NK-92 treated with Interleukin-12 subunit alpha and Interleukin-12 subunit beta, amount 100 ng/mL, for 24 hours (cell line): ENCODE measurements around the gene CDH4.
"Not testable (repeated sequence)": the region's sequence is repeated elsewhere in the genome, so short reads cannot be mapped to it uniquely, and the experiment has no call there.

Experiments used
- DNase-seq: peaks from one replicate; lab custom pipeline; 2025; lab: John Stamatoyannopoulos, UW

The CDH4 gene

DNA sequence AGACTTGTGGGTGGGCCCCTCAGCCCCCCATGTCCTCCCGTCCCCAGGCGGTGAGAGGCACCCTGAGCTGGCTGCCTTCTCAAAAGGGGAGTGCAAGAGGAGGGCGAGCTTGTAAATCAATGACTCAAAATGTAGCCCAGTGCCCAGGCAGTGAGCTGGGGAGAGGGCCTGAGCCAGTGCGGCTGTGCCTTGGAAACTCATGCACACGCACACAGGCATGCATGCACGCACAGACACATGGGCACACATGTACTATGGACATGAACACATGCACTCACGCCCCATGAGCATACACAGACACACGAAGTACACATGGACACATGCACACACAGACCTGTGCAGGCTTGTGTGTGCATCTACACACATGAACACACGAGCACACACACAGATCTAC is 680.1 kb downstream of the CDH4 start:
- DNase-seq = no peak

DNA sequence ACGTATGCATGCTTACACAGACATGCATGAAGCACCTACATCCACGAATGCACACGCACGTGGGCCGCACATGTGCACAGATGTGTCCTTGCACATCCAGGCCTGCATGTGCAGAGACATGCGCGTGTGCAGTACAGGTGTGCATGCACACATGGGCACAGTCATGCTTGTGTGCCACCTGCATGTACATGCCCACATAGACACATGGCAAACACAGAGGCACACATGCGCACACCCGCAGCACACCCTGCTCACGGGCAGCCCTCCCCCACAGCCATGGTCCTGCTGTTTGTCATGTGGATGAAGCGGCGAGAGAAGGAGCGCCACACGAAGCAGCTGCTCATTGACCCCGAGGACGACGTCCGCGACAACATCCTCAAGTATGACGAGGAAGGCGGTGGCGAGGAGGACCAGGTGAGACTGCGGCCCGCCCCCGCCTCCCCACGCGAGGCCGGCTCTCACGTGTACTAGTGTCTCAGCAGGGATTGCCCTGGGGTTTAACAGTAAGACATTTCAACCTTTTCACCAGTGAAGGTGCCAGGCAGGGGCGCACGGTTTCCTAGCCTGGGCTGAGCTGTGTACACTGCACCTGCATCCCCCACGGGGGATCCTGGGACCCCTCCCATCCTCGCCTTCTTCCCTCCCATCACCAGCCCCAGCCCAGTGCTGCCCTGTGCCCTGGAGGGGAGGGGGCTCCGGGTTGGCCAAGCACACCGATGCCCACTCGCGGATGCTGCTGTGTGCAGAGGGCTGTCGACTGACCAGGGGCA is 680.8 kb downstream of the CDH4 start:
- DNase-seq = no peak

- no peak for DNase-seq
Measured at GRCh38 chr20:61933481-61933950, 681.5 kb downstream of the CDH4 start.

DNA sequence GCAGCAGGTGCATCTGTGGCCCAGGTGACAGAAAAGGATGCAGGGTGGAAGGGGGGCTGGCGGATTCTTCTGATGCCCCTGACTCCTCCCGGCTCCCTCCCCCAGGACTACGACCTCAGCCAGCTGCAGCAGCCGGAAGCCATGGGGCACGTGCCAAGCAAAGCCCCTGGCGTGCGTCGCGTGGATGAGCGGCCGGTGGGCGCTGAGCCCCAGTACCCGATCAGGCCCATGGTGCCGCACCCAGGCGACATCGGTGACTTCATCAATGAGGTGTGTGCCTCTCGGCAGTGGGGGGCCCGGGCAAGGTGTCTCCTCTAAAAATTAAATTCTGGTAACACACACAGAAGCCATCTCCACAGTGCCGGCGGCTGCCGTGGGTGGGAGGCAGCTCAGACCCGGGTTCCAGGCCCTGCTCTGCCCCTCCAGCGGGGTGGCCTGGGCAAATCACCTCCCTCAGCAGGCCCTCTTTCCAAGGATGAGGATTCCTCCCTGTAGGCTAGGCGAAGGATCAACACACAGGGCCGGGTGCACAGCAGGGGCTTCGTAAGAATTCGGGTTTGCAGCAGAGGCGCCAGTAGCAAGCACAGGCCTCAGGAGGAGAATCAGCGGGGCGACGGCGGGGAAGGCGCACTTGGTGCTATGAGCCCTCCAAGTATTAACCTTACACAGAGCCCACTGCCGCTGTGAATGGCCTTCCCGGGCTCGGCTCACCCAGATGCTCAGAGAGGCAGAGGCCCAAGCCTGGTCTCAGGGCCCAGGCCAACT is 682.1 kb downstream of the CDH4 start:
- no peak for DNase-seq

- no peak for DNase-seq
Measured at GRCh38 chr20:61934716-61935530, 682.9 kb downstream of the CDH4 start.

GRCh38 chr20:61935926-61936700 is 684.1 kb downstream of the CDH4 start:
- no peak for DNase-seq

- DNase-seq = no peak
Measured at GRCh38 chr20:61936701-61937131, 684.7 kb downstream of the CDH4 start.

DNA sequence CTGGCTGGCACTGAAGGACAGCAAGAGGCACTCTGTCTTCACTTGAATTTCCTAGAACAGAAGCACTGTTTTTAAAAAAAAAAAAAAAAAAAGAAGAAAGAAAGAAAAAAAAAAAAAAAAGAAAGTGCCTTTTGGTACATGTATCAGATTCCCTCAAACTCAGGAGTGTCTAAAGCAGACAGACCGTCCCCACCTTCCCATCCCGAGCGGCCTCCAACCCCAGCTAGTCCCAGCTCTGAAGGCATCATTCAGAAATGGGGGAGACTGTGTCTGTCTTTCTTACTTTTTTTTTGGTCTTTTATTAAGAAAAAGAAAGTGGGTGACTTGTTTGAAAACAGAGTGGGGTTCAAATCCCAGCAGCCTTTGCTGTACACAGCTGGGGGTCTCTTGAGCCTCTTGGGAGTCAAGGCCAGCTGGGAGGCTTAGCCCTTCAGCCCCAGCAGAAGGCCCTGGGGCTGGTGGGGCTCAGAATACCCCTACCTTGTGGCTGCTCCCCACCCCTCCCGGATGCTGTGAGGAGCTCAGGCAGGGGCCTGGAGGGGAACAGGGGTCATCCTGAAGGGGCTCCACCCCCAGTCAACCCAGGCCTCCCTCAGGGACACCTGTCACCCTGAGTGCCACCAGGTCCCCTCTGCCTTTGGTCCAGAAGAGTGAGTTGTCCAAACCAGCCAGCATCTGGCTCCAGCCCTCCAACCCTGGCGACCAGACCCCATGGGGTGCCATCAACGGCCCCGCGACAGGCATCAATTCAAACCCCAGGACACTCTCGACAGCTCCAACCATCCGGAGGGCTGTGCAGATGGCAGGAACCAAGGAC is 685.3 kb downstream of the CDH4 start:
- DNase-seq = no peak

DNA sequence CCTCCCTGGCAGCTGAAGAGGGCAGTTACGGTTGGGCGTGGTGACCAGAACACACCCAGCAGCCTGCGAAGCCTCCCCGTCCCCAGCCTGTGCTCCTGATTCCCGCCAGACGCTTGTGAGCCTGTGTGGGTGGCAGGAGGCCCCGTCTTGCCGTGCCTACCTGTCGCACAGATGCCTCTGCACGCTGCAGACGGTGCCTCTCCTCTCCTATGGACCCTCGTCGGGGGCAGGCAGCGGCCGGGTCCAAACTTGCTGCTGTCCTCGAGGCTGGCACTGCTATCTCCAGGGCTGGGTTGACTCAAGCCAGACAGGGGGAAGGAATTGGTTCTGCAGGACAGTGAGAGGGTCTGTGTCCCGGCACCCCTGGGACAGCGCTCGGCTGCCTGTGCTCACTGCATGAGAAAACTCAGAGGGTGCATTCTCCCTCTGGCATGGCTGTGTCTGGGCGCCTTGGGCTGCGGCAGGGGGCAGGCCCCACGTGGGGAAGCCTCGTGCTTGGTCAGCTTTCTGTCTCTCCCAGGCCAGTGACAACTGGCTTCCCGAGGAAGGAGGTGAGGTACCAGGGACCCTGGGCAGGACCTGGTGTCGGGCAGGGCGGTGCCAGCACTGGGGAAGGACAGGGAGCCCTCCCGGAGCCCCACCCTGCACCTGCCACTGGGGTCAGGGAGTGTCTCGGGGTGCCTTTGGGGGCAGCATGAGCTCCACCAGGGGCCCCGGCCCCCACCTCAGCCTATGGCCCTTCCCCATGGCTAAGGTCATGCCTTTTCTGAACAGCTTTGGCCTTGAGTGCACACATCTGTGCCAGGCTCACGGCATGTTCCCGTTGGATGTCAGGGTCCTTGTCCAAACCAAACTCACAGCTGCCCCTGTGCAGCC is 686.1 kb downstream of the CDH4 start:
- no peak for DNase-seq

GRCh38 chr20:61938839-61939690 is 687.0 kb downstream of the CDH4 start:
- no peak for DNase-seq

GRCh38 chr20:61939691-61940360 is 687.8 kb downstream of the CDH4 start:
- DNase-seq = no peak

- DNase-seq = no peak
Measured at GRCh38 chr20:61940491-61940890, 688.4 kb downstream of the CDH4 start.

- DNase-seq = no peak
Measured at GRCh38 chr20:61940976-61941720, 689.1 kb downstream of the CDH4 start.

DNA sequence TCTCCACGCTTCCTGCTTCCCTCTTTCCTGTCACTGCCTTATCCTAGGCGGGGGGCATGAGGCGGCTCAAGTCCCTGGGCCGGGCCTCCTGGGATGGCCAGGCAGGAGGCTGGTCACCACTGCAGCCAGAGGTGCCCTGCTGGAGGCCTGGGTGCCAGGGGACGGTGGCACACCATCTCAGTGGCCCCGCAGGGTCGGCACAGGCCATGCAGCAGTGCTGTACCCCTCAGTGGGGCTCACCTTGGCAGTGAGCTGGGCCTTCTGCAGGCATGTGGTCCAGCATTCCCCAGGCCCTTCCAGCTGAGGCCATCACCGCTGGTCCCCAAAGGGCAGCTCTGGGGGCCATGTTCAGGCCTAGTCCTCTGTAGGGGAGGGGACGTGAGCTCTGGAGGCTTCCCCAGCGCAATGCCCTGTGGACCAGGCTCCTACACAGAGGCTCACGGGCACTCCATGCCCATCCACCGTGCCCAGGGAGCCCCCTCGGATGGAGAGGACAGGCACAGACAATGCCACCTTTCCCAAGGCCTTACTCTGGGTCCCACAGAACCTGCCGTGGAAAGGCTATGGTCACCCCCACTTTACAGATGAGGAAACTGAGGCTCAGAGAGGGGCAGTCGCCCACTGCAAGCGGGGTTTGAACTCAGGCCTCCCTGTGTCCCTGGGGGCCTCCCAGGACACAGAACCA is 689.8 kb downstream of the CDH4 start:
- DNase-seq = no peak

DNA sequence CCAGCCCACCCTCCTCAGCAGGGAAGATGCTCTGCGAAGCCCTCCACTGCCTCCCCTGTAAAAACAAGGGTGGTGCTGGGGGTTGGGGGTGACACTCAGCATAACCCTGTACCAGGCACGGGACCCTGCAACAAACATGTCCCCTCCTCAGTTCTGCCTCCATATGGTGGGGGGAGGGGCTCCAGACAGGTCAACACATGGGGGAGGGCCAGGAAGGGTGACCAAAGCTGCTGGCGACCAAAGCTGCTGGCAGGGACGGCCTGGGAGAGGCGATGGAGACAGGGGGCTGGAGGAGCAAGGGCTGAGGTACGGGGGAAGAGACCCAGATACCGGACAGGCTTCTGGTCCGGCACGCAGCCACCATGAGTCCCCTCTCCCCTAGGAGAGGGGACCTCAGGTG is 690.5 kb downstream of the CDH4 start:
- no peak for DNase-seq

GRCh38 chr20:61944967-61945366 is 692.9 kb downstream of the CDH4 start:
- DNase-seq = not testable (repeated sequence)

GRCh38 chr20:61945495-61945894 is 693.4 kb downstream of the CDH4 start:
- DNase-seq = not testable (repeated sequence)
